WERI-Rb-1 (cell line): ENCODE measurements around the gene PHTF2.
"Not testable (repeated sequence)": the region's sequence is repeated elsewhere in the genome, so short reads cannot be mapped to it uniquely, and the experiment has no call there.

Experiments used
- DNase-seq: peaks from one replicate; pipeline ENCODE4 v3.0.0-alpha.2; 2020
- H3K27ac ChIP-seq: fragments of 250-450 bp; sonication (Bioruptor Pico); 2 replicates; pipeline ENCODE4 v1.5.1; 2020; ENCODE audit warnings: mild to moderate bottlenecking, moderate library complexity
- H3K27me3 ChIP-seq: fragments of 250-450 bp; sonication (Bioruptor Pico); 2 replicates; pipeline ENCODE4 v1.5.1; 2021; ENCODE audit warnings: mild to moderate bottlenecking, low read depth, moderate library complexity; ENCODE audit not compliant: insufficient read depth, severe bottlenecking
- H3K36me3 ChIP-seq: fragments of 250-450 bp; sonication (Bioruptor Pico); 2 replicates; pipeline ENCODE4 v1.5.1; 2020; ENCODE audit warnings: mild to moderate bottlenecking, moderate library complexity
- H3K4me3 ChIP-seq: 2 replicates; pipeline ENCODE4 v1.5.1; 2011; ENCODE audit warnings: low read depth, mild to moderate bottlenecking, control low read depth, low read length
- H3K9me3 ChIP-seq: fragments of 250-450 bp; sonication (Bioruptor Pico); 2 replicates; pipeline ENCODE4 v1.5.1; 2021; ENCODE audit warnings: mild to moderate bottlenecking, moderate library complexity; ENCODE audit not compliant: severe bottlenecking
- TF ChIP-seq, protein P1 (sequence below): IDR thresholded peaks from 2 replicates; pipeline ENCODE4 v1.5.1; 2011; ENCODE audit warnings: low read depth, mild to moderate bottlenecking, control low read depth, inconsistent platforms, low read length

The PHTF2 gene

DNA sequence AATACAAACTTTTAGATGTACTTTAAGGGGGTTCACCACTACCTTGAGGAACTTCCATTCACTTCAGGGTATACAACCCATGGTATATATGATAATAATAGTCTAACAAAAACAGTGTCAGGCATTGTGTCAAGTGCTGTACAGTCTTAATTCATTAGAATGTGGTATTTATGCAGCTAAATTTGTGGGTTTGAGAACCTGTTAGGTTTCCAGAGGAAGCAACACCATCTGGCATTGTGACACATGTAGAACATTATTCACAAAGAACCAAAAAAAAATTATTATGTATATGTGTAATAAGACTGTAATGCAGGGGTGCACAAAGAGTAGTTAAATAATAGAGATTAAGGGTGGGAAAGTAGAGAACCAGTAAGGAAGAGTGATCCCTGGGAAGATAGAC, 26.7 kb upstream of the PHTF2 start:
- DNase-seq = no peak
- Histone ChIP-seq H3K36me3 (peaks cover 57% of the 10 kb centered on the region), H3K9me3 (no peaks in the 10 kb centered on the region), H3K27me3 (no peaks in the 10 kb centered on the region), H3K4me3 (no peak overlapping the region), H3K27ac (no peak overlapping the region)
- TF ChIP-seq, protein P1, sequence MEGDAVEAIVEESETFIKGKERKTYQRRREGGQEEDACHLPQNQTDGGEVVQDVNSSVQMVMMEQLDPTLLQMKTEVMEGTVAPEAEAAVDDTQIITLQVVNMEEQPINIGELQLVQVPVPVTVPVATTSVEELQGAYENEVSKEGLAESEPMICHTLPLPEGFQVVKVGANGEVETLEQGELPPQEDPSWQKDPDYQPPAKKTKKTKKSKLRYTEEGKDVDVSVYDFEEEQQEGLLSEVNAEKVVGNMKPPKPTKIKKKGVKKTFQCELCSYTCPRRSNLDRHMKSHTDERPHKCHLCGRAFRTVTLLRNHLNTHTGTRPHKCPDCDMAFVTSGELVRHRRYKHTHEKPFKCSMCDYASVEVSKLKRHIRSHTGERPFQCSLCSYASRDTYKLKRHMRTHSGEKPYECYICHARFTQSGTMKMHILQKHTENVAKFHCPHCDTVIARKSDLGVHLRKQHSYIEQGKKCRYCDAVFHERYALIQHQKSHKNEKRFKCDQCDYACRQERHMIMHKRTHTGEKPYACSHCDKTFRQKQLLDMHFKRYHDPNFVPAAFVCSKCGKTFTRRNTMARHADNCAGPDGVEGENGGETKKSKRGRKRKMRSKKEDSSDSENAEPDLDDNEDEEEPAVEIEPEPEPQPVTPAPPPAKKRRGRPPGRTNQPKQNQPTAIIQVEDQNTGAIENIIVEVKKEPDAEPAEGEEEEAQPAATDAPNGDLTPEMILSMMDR = no peak

DNA sequence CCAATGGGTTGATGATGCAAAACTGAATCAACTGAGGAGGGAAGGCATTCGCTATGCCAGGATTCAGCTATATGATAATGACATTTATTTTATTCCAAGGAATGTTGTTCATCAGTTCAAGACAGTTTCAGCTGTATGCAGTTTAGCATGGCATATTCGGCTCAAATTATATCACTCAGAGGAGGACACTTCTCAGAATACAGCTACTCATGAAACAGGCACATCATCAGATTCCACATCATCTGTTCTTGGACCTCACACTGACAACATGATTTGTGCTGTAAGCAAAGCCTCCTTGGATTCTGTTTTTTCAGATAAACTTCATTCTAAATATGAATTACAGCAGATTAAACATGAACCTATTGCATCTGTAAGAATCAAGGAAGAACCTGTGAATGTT, 20.0 kb upstream of the PHTF2 start:
- peaks cover 56% of the 10 kb centered on the region for H3K36me3 ChIP-seq
- TF ChIP-seq, protein P1 = no peak
- no peaks in the 10 kb centered on the region for H3K9me3 ChIP-seq
- H3K4me3 ChIP-seq = no peak overlapping the region
- H3K27ac ChIP-seq = no peak overlapping the region
- DNase-seq = no peak
- H3K27me3 ChIP-seq = no peaks in the 10 kb centered on the region

DNA sequence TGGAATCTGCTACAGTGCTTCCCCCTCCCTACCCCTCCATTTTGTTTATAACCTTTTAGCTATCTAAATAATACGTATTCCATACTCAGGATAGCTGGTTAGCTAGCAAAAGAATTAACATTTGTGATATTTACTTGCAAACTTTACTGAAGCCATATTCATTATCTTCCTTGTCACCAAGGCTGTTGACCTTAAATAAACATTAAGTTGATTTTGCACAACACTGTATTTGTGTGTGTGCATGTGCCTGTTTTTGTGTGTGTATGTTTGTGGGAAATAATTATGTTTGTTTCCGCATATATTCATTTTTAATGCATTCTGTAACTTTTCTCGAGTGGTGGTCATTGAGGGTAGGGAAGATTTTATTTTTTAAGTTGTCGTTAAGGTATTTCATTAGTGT, 16.2 kb upstream of the PHTF2 start:
- Histone ChIP-seq H3K27ac (no peak overlapping the region), H3K36me3 (peaks cover 32% of the 10 kb centered on the region), H3K27me3 (no peaks in the 10 kb centered on the region), H3K4me3 (no peak overlapping the region), H3K9me3 (no peaks in the 10 kb centered on the region)
- TF ChIP-seq, protein P1 = no peak
- no peak for DNase-seq

DNA sequence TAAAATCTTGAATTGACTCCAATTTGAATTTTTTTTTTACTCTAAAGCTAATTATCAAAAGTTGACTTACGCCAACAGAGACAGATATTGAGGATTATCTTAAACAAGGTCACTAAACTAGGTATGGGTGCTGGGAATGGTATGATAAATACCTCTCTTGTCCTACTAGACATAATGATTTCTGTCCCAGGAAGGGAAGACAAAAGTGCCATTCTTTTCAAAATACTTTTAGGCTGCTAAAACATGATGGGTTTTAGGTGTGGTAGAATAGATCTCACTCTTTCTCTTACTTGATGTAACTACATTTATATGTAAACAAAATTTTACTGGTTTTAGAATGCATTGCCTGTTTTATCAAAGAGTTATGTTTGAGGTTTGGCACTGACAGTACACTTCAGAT, 15.5 kb upstream of the PHTF2 start:
- no peak for DNase-seq
- no peaks in the 10 kb centered on the region for H3K9me3 ChIP-seq
- H3K4me3 ChIP-seq = no peak overlapping the region
- TF ChIP-seq, protein P1 = no peak
- H3K27ac ChIP-seq = no peak overlapping the region
- H3K27me3 ChIP-seq = no peaks in the 10 kb centered on the region
- peaks cover 29% of the 10 kb centered on the region for H3K36me3 ChIP-seq

DNA sequence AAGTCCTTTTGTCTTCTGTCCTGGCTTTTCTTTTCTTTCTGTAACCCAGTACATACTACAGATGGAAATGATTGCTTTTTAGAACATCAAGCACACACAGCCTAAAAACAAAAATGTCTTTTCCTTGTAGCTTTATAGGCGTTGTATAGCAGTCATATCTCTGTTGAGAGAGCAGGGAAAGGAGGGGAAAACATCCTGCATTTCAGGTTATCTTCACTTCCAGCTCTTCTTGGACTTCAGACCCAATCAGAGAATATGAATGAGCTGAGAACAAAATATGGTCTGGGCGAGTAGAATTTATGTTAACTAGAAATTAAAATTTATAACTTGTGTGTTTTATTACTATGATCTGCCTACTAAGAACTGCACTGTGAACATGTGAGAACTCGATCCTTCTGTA, 15.0 kb upstream of the PHTF2 start:
- H3K27ac ChIP-seq = no peak overlapping the region
- H3K36me3 ChIP-seq = peaks cover 25% of the 10 kb centered on the region
- TF ChIP-seq, protein P1 = no peak
- H3K27me3 ChIP-seq = no peaks in the 10 kb centered on the region
- no peak overlapping the region for H3K4me3 ChIP-seq
- no peak for DNase-seq
- H3K9me3 ChIP-seq = no peaks in the 10 kb centered on the region

DNA sequence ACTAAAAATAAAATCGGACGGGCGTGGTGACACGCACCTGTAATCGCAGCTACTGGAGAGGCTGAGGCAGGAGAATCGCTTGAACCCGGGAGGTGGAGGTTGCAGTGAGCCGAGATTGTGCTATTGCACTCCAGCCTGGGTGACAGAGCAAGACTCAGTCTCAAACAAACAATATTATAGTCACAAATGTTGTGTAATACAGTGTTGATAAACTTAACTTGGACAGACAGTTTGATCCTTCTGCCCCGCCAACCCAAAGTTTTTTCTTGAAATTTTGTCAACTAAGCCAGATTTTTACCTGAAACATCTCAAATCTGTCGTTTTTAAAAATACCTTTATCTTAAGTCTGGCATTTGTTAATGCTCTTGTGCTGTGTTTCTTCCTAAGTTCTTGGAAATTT, 14.1 kb upstream of the PHTF2 start:
- not testable (repeated sequence) for DNase-seq, H3K27ac ChIP-seq, H3K27me3 ChIP-seq, H3K4me3 ChIP-seq, H3K9me3 ChIP-seq
- peaks cover 19% of the 10 kb centered on the region for H3K36me3 ChIP-seq

DNA sequence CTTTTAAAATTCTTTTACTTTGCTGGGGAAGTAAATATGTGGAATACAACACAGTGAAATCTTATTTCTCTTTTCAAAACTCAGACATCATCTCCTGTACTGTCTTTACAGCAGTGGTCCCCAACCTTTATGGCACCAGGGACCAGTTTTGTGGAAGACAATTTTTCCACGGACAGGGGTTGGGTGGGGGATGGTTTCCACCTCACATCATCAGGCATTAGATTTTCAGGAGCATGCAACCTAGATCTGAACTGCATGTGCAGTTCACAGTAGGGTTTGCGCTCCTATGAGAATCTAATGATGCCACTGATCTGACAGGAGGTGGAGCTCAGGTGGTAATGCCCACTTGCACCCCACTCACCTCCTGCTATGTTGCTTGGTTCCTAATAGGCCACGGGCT, 12.6 kb upstream of the PHTF2 start:
- Histone ChIP-seq H3K27ac (no peak overlapping the region), H3K36me3 (peaks cover 9% of the 10 kb centered on the region), H3K27me3 (no peaks in the 10 kb centered on the region), H3K9me3 (no peaks in the 10 kb centered on the region), H3K4me3 (no peak overlapping the region)
- TF ChIP-seq, protein P1 = no peak
- no peak for DNase-seq
